Measurements from ENCODE around the gene DLAT. TPM values are rescaled to one million over a fixed set of nuclear protein-coding genes. Genes with fewer than 3 reads are reported as not detected.
"Not testable (repeated sequence)": the region's sequence is repeated elsewhere in the genome, so short reads cannot be mapped to it uniquely, and the experiment has no call there.

Gene DLAT
- total RNA-seq, 1 donor from 2014 or later: 24.9 TPM

DNA sequence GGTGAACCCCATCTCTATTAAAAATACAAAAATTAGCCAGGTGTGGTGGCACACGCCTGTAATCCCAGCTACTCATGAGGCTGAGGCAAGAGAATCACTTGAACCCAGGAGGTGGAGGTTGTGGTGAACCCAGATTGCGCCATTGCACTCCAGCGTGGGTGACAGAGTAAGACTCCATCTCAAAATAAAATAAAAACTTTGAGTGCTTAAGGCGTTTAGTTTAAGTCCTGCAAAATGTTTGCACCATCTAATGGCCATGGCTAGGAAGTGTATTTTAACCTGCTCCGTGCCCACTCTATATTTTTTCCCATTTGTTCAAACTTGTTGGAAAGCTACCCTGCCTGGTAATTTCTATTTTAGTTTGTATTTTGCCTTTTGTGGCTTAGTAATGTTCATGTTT, 28.5 kb upstream of the DLAT start:
- H3K9me3 Mint-ChIP-seq (ENCODE audit: low read depth); H3K27me3 Mint-ChIP-seq (ENCODE audit: low read depth); H3K27ac Mint-ChIP-seq (ENCODE audit: unreplicated experiment); H3K4me3 Mint-ChIP-seq (ENCODE audit: unreplicated experiment); H3K4me1 Mint-ChIP-seq (ENCODE audit: low read depth); DNase-seq (ENCODE audit: low spot score): not testable (repeated sequence)
- peak; percentile 79 for TF ChIP-seq CTCF (IDR thresholded peaks at IDR 0.05)
- peaks cover 37% of the 10 kb centered on the region for H3K36me3 Mint-ChIP-seq (ENCODE audit: low read depth)

DNA sequence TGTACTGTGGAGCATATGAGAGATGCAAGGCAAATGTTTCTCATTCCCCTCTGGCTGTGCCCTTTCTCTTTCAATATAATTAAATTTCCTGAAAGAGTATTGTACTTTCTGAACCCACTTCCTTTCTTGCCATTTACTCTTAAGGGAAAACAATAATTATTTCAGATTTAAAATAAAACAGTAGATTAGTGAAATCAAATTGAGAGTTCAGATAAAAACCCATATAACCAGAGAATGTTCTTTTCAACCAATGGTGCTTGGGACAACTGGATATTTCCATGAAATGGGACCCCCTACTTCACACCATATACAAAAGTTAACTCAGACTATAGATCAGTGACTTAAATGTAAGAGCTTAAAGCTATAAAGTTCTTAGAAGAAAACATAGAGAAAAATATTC, 26.1 kb upstream of the DLAT start:
- no peak for DNase-seq (ENCODE audit: low spot score)
- no peak for TF ChIP-seq CTCF (IDR thresholded peaks at IDR 0.05)
- Mint-ChIP-seq H3K4me3 (ENCODE audit: unreplicated experiment) (no peak overlapping the region), H3K27me3 (ENCODE audit: low read depth) (no peaks in the 10 kb centered on the region), H3K27ac (ENCODE audit: unreplicated experiment) (no peak overlapping the region), H3K9me3 (ENCODE audit: low read depth) (no peaks in the 10 kb centered on the region), H3K4me1 (ENCODE audit: low read depth) (no peaks in the 10 kb centered on the region), H3K36me3 (ENCODE audit: low read depth) (peaks cover 47% of the 10 kb centered on the region)

- H3K4me3 Mint-ChIP-seq (ENCODE audit: unreplicated experiment): no peak overlapping the region
Measured at GRCh38 chr11:112000703-112001102, 24.5 kb upstream of the DLAT start.

GRCh38 chr11:112002491-112003216, 22.6 kb upstream of the DLAT start:
- Mint-ChIP-seq H3K9me3 (ENCODE audit: low read depth) (peaks cover 10% of the 10 kb centered on the region), H3K27ac (ENCODE audit: unreplicated experiment) (no peak overlapping the region), H3K36me3 (ENCODE audit: low read depth) (peaks cover 46% of the 10 kb centered on the region), H3K4me1 (ENCODE audit: low read depth) (no peaks in the 10 kb centered on the region), H3K27me3 (ENCODE audit: low read depth) (no peaks in the 10 kb centered on the region), H3K4me3 (ENCODE audit: unreplicated experiment) (no peak overlapping the region)
- TF ChIP-seq CTCF (IDR thresholded peaks at IDR 0.05): no peak
- DNase-seq (ENCODE audit: low spot score): no peak

More at GRCh38 chr11:112000703-112001102, 24.5 kb upstream of the DLAT start:
- no peak overlapping the region for H3K27ac Mint-ChIP-seq (ENCODE audit: unreplicated experiment)
- no peaks in the 10 kb centered on the region for H3K27me3 Mint-ChIP-seq (ENCODE audit: low read depth)
- no peak for DNase-seq (ENCODE audit: low spot score)
- peaks cover 51% of the 10 kb centered on the region for H3K36me3 Mint-ChIP-seq (ENCODE audit: low read depth)
- no peaks in the 10 kb centered on the region for H3K9me3 Mint-ChIP-seq (ENCODE audit: low read depth)
- no peak for TF ChIP-seq CTCF (IDR thresholded peaks at IDR 0.05)
- no peaks in the 10 kb centered on the region for H3K4me1 Mint-ChIP-seq (ENCODE audit: low read depth)

DNA sequence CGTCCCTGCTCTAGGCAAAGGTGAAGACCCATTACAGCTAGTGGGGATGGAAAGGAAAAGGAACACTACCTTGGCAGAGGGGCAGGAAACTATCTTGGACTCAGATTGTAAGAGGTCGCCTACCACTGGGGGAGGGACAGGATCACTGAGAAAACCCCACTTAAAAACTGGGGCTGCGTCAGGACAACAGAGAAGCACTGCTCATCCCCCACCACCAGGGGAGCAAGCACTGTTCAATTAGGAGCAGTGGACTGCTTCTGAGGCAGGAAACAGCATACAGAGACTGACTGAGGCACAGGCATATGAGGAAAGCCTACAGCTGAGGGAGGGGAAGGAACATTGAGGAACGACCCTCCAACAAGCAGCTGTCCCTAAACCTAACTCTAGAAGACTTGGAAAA, 20.8 kb upstream of the DLAT start:
- Mint-ChIP-seq H3K4me3 (ENCODE audit: unreplicated experiment) (no peak overlapping the region), H3K36me3 (ENCODE audit: low read depth) (peaks cover 43% of the 10 kb centered on the region), H3K4me1 (ENCODE audit: low read depth) (no peaks in the 10 kb centered on the region), H3K27me3 (ENCODE audit: low read depth) (no peaks in the 10 kb centered on the region), H3K27ac (ENCODE audit: unreplicated experiment) (no peak overlapping the region), H3K9me3 (ENCODE audit: low read depth) (peaks cover 26% of the 10 kb centered on the region)
- DNase-seq (ENCODE audit: low spot score): no peak
- TF ChIP-seq CTCF (IDR thresholded peaks at IDR 0.05): peak; percentile 39
